Measurements from ENCODE around the gene SLC8A2.

- TF ChIP-seq CEBPB (IDR thresholded peaks at IDR 0.05; ENCODE audit: low read depth, low read length) (no peak), POLR2A (IDR thresholded peaks at IDR 0.05; ENCODE audit: low read depth, low read length) (no peak), MAFK (IDR thresholded peaks at IDR 0.05; ENCODE audit: low read depth, low read length) (no peak), CTCF (conservative IDR thresholded peaks at IDR 0.05; ENCODE audit: low read depth, low read length) (no peak), RAD21 (IDR thresholded peaks at IDR 0.05; ENCODE audit: low read length) (no peak), USF2 (IDR thresholded peaks at IDR 0.05; ENCODE audit: low read depth, low read length) (no peak), NFE2L2 (IDR thresholded peaks at IDR 0.05; ENCODE audit: low read depth, low read length) (no peak), MAZ (IDR thresholded peaks at IDR 0.05; ENCODE audit: borderline replicate concordance, low read depth, low read length) (no peak), RFX5 (IDR thresholded peaks at IDR 0.05; ENCODE audit: low read depth, low read length) (no peak), MXI1 (IDR thresholded peaks at IDR 0.05; ENCODE audit: borderline replicate concordance, low read depth, low read length) (no peak), SMC3 (IDR thresholded peaks at IDR 0.05; ENCODE audit: low read depth, low read length) (no peak), ELK1 (IDR thresholded peaks at IDR 0.05; ENCODE audit: borderline replicate concordance, low read depth, low read length) (no peak), CHD1 (IDR thresholded peaks at IDR 0.05; ENCODE audit: low read depth, low read length) (no peak)
These were observed 89.9 kb downstream of the SLC8A2 start for GRCh38 chr19:47381653-47382279.

Data from IMR-90 (cell line).